AG20443 (cell line): Measurements from ENCODE around the gene HPS1.

Experiments
- DNase-seq: peaks from one replicate; pipeline ENCODE4 v3.0.0; 2012; ENCODE audit warnings: low spot score, mixed read lengths

Gene HPS1

GRCh38 chr10:98463976-98464754 is 17.4 kb upstream of the HPS1 start:
- DNase-seq = no peak

- no peak for DNase-seq
Measured at GRCh38 chr10:98463016-98463415, 16.3 kb upstream of the HPS1 start.

- no peak for DNase-seq
Measured at GRCh38 chr10:98461500-98461842, 14.7 kb upstream of the HPS1 start.

GRCh38 chr10:98460837-98461499 is 14.2 kb upstream of the HPS1 start:
- peak; percentile 88 for DNase-seq

GRCh38 chr10:98458809-98459784 is 12.4 kb upstream of the HPS1 start:
- DNase-seq = no peak

GRCh38 chr10:98457721-98458120 is 11.0 kb upstream of the HPS1 start:
- no peak for DNase-seq

- no peak for DNase-seq
Measured at GRCh38 chr10:98456686-98457482, 10.1 kb upstream of the HPS1 start.

- no peak for DNase-seq
Measured at GRCh38 chr10:98456043-98456570, 9.4 kb upstream of the HPS1 start.

GRCh38 chr10:98453729-98454128 is 7.0 kb upstream of the HPS1 start:
- DNase-seq = no peak

GRCh38 chr10:98450618-98451017 is 3.9 kb upstream of the HPS1 start:
- no peak for DNase-seq

GRCh38 chr10:98449287-98449686 is 2.6 kb upstream of the HPS1 start:
- no peak for DNase-seq

GRCh38 chr10:98446151-98446660 is 529 bp downstream of the HPS1 start:
- DNase-seq = peak; percentile 67

GRCh38 chr10:98445200-98445812 is 1.4 kb downstream of the HPS1 start:
- DNase-seq = no peak

GRCh38 chr10:98444314-98445006 is 2.3 kb downstream of the HPS1 start:
- DNase-seq = no peak

- no peak for DNase-seq
Measured at GRCh38 chr10:98438715-98439114, 8.0 kb downstream of the HPS1 start.

- no peak for DNase-seq
Measured at GRCh38 chr10:98436704-98437103, 10.0 kb downstream of the HPS1 start.

GRCh38 chr10:98435178-98435577 is 11.6 kb downstream of the HPS1 start:
- no peak for DNase-seq

GRCh38 chr10:98433881-98434732 is 12.6 kb downstream of the HPS1 start:
- DNase-seq = no peak

GRCh38 chr10:98433371-98433770 is 13.4 kb downstream of the HPS1 start:
- DNase-seq = no peak
